ENCODE measurements around the gene ZNF79.

DNA sequence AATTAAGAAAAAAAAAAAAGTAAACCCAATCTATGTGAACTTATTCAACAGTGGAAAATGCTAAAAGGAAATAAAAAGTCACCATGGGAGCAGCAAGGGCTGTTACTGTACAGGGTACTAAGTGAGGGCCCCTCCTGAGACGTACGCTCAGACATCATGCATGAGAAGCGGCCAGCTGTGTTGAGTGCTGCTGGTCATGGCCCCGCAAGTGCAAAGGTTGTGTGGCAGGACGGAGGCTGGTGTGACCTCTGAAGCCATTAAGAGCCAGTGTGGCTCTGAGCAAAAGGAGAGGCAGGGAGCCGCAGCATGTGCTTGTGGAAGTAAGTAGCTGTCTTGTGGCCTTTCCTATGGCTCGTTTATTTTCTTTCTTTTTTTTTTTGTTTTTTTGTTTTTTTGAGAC is 3.1 kb upstream of the ZNF79 start:
- TF ChIP-seq, protein P1, sequence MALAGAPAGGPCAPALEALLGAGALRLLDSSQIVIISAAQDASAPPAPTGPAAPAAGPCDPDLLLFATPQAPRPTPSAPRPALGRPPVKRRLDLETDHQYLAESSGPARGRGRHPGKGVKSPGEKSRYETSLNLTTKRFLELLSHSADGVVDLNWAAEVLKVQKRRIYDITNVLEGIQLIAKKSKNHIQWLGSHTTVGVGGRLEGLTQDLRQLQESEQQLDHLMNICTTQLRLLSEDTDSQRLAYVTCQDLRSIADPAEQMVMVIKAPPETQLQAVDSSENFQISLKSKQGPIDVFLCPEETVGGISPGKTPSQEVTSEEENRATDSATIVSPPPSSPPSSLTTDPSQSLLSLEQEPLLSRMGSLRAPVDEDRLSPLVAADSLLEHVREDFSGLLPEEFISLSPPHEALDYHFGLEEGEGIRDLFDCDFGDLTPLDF (CRISPR knock-in tag; IDR thresholded peaks at IDR 0.05), result no peak
- TF ChIP-seq, protein P2, sequence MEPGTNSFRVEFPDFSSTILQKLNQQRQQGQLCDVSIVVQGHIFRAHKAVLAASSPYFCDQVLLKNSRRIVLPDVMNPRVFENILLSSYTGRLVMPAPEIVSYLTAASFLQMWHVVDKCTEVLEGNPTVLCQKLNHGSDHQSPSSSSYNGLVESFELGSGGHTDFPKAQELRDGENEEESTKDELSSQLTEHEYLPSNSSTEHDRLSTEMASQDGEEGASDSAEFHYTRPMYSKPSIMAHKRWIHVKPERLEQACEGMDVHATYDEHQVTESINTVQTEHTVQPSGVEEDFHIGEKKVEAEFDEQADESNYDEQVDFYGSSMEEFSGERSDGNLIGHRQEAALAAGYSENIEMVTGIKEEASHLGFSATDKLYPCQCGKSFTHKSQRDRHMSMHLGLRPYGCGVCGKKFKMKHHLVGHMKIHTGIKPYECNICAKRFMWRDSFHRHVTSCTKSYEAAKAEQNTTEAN (CRISPR knock-in tag; IDR thresholded peaks at IDR 0.05), result no peak
- TF ChIP-seq, protein P3, sequence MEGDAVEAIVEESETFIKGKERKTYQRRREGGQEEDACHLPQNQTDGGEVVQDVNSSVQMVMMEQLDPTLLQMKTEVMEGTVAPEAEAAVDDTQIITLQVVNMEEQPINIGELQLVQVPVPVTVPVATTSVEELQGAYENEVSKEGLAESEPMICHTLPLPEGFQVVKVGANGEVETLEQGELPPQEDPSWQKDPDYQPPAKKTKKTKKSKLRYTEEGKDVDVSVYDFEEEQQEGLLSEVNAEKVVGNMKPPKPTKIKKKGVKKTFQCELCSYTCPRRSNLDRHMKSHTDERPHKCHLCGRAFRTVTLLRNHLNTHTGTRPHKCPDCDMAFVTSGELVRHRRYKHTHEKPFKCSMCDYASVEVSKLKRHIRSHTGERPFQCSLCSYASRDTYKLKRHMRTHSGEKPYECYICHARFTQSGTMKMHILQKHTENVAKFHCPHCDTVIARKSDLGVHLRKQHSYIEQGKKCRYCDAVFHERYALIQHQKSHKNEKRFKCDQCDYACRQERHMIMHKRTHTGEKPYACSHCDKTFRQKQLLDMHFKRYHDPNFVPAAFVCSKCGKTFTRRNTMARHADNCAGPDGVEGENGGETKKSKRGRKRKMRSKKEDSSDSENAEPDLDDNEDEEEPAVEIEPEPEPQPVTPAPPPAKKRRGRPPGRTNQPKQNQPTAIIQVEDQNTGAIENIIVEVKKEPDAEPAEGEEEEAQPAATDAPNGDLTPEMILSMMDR (IDR thresholded peaks at IDR 0.05), result no peak
- TF ChIP-seq JUN (CRISPR knock-in tag; IDR thresholded peaks at IDR 0.05), result no peak
- TF ChIP-seq, protein P4, sequence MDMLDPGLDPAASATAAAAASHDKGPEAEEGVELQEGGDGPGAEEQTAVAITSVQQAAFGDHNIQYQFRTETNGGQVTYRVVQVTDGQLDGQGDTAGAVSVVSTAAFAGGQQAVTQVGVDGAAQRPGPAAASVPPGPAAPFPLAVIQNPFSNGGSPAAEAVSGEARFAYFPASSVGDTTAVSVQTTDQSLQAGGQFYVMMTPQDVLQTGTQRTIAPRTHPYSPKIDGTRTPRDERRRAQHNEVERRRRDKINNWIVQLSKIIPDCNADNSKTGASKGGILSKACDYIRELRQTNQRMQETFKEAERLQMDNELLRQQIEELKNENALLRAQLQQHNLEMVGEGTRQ (CRISPR knock-in tag; IDR thresholded peaks at IDR 0.05), result no peak
- TF ChIP-seq CBFB (CRISPR knock-in tag; IDR thresholded peaks at IDR 0.05; ENCODE audit: low read depth), result no peak
- TF ChIP-seq ETV6 (CRISPR knock-in tag; IDR thresholded peaks at IDR 0.05), result no peak
